ENCODE results near the gene FHOD3. TPM values are rescaled to one million over a fixed set of nuclear protein-coding genes. Genes with fewer than 3 reads are reported as not detected.

FHOD3 gene
- total RNA-seq, 1 donor from 2014 or later, result 16.3 TPM

GRCh38 chr18:36564841-36565240, 267.3 kb downstream of the FHOD3 start:
- H3K27me3 Mint-ChIP-seq (ENCODE audit: low read depth), result no peaks in the 10 kb centered on the region
- H3K36me3 Mint-ChIP-seq, result no peaks in the 10 kb centered on the region
- TF ChIP-seq, protein P1, sequence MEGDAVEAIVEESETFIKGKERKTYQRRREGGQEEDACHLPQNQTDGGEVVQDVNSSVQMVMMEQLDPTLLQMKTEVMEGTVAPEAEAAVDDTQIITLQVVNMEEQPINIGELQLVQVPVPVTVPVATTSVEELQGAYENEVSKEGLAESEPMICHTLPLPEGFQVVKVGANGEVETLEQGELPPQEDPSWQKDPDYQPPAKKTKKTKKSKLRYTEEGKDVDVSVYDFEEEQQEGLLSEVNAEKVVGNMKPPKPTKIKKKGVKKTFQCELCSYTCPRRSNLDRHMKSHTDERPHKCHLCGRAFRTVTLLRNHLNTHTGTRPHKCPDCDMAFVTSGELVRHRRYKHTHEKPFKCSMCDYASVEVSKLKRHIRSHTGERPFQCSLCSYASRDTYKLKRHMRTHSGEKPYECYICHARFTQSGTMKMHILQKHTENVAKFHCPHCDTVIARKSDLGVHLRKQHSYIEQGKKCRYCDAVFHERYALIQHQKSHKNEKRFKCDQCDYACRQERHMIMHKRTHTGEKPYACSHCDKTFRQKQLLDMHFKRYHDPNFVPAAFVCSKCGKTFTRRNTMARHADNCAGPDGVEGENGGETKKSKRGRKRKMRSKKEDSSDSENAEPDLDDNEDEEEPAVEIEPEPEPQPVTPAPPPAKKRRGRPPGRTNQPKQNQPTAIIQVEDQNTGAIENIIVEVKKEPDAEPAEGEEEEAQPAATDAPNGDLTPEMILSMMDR (IDR thresholded peaks at IDR 0.05; ENCODE audit: unreplicated experiment), result no peak
- no peak overlapping the region for H3K4me3 Mint-ChIP-seq
- DNase-seq (ENCODE audit: low spot score in 2 of 2, unreplicated experiment in 2 of 2), result no peak
- H3K4me1 Mint-ChIP-seq, result peaks cover 17% of the 10 kb centered on the region
- no peak overlapping the region for H3K27ac Mint-ChIP-seq
- no peaks in the 10 kb centered on the region for H3K9me3 Mint-ChIP-seq

GRCh38 chr18:36567800-36568199, 270.3 kb downstream of the FHOD3 start:
- Mint-ChIP-seq H3K9me3 (no peaks in the 10 kb centered on the region), H3K27me3 (ENCODE audit: low read depth) (no peaks in the 10 kb centered on the region), H3K4me1 (peaks cover 17% of the 10 kb centered on the region), H3K4me3 (no peak overlapping the region), H3K36me3 (no peaks in the 10 kb centered on the region), H3K27ac (no peak overlapping the region)
- TF ChIP-seq, protein P1 (IDR thresholded peaks at IDR 0.05; ENCODE audit: unreplicated experiment), result no peak
- DNase-seq (ENCODE audit: low spot score in 2 of 2, unreplicated experiment in 2 of 2), result no peak

DNA sequence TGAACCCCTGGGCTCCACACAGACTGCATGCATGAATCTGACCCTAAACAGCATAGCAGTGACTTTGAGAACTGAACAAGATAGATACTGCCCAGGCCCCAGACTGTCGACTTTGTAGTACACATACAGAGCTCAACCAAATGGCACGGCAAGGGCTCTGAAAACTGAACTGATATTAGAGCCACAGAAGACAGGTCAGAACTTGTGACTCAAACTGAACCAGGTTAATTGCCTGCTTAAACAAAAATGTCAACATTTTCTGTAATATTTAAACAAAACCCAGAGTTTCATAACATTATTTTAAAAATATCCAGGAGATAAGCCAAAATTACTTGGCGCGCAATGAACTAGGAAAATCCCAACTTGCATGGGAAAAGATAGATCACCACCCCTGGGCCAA, 271.0 kb downstream of the FHOD3 start:
- no peak for DNase-seq (ENCODE audit: low spot score in 2 of 2, unreplicated experiment in 2 of 2)
- TF ChIP-seq, protein P1 (IDR thresholded peaks at IDR 0.05; ENCODE audit: unreplicated experiment), result no peak
- Mint-ChIP-seq H3K4me3 (no peak overlapping the region), H3K27ac (no peak overlapping the region), H3K9me3 (no peaks in the 10 kb centered on the region), H3K4me1 (peaks cover 17% of the 10 kb centered on the region), H3K27me3 (ENCODE audit: low read depth) (no peaks in the 10 kb centered on the region), H3K36me3 (no peaks in the 10 kb centered on the region)

- no peak for DNase-seq (ENCODE audit: low spot score in 2 of 2, unreplicated experiment in 2 of 2)
- H3K4me1 Mint-ChIP-seq, result peaks cover 4% of the 10 kb centered on the region
- TF ChIP-seq, protein P1 (IDR thresholded peaks at IDR 0.05; ENCODE audit: unreplicated experiment), result no peak
- no peaks in the 10 kb centered on the region for H3K36me3 Mint-ChIP-seq
- H3K27ac Mint-ChIP-seq, result no peak overlapping the region
- H3K27me3 Mint-ChIP-seq (ENCODE audit: low read depth), result no peaks in the 10 kb centered on the region
- no peak overlapping the region for H3K4me3 Mint-ChIP-seq
- H3K9me3 Mint-ChIP-seq, result no peaks in the 10 kb centered on the region
These were observed 274.8 kb downstream of the FHOD3 start for GRCh38 chr18:36572135-36572856.

DNA sequence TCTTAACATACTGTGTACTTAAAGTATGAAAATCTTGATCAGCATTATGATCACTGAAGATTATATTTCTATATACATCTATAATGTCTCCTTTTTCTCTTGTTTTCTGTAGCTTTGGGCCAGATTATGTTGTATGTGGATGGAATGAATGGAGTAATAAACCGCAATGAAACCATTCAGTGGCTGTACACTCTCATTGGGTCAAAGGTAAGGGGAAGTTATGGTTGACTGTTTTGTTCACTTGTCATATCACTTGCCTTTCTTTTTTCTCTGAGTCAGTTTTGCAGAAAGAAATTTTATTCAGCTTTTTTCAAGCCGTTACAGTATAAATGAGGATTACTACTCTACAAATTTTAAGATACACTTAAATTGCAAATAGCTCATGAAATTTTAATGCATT, 278.8 kb downstream of the FHOD3 start:
- peaks cover 15% of the 10 kb centered on the region for H3K4me1 Mint-ChIP-seq
- H3K9me3 Mint-ChIP-seq, result peaks cover 6% of the 10 kb centered on the region
- H3K27ac Mint-ChIP-seq, result no peak overlapping the region
- no peak for DNase-seq (ENCODE audit: low spot score in 2 of 2, unreplicated experiment in 2 of 2)
- no peak overlapping the region for H3K4me3 Mint-ChIP-seq
- no peaks in the 10 kb centered on the region for H3K27me3 Mint-ChIP-seq (ENCODE audit: low read depth)
- H3K36me3 Mint-ChIP-seq, result peaks cover 6% of the 10 kb centered on the region
- TF ChIP-seq, protein P1 (IDR thresholded peaks at IDR 0.05; ENCODE audit: unreplicated experiment), result no peak
